HUDEP-2 (cell line): Measurements from ENCODE around the gene CASP8AP2.
A peak's percentile ranks its signal among the peaks of the same experiment; 100 is the strongest.
"Not testable (repeated sequence)": the region's sequence is repeated elsewhere in the genome, so short reads cannot be mapped to it uniquely, and the experiment has no call there.

Experiments used
- DNase-seq, 76 experiments: peaks; one replicate each; lab custom pipeline; 2025; ENCODE audit not compliant: unreplicated experiment in 76 of 76; lab: John Stamatoyannopoulos, UW

The CASP8AP2 gene

GRCh38 chr6:89829472-89830169 lies at the start of gene CASP8AP2:
Gene CASP8AP2 (plus strand): TSS chr6:89829880.
- peak in 75 of 76 experiments; percentile 75 to 100 (median 97) for DNase-seq

GRCh38 chr6:89781070-89782034 lies 48.3 kb upstream of the CASP8AP2 start:
- DNase-seq, result no peak

GRCh38 chr6:89782222-89782621 lies 47.5 kb upstream of the CASP8AP2 start:
- no peak for DNase-seq

GRCh38 chr6:89783293-89783692 lies 46.4 kb upstream of the CASP8AP2 start:
- DNase-seq, result peak in 62 of 76 experiments; percentile 6 to 81 (median 43)

- no peak for DNase-seq
These were observed 44.8 kb upstream of the CASP8AP2 start for GRCh38 chr6:89784838-89785237.

GRCh38 chr6:89786970-89787369 lies 42.7 kb upstream of the CASP8AP2 start:
- no peak for DNase-seq

GRCh38 chr6:89787660-89788328 lies 41.9 kb upstream of the CASP8AP2 start:
- DNase-seq, result no peak

GRCh38 chr6:89789980-89790379 lies 39.7 kb upstream of the CASP8AP2 start:
- DNase-seq, result no peak

GRCh38 chr6:89790403-89790802 lies 39.3 kb upstream of the CASP8AP2 start:
- no peak for DNase-seq

GRCh38 chr6:89792881-89793280 lies 36.8 kb upstream of the CASP8AP2 start:
- DNase-seq, result peak in 62 of 76 experiments; percentile 15 to 87 (median 52)

- DNase-seq, result peak in 73 of 76 experiments; percentile 30 to 88 (median 72)
These were observed 36.1 kb upstream of the CASP8AP2 start for GRCh38 chr6:89793586-89793985.

- DNase-seq, result no peak
These were observed 35.4 kb upstream of the CASP8AP2 start for GRCh38 chr6:89794324-89794723.

GRCh38 chr6:89797317-89797716 lies 32.4 kb upstream of the CASP8AP2 start:
- DNase-seq, result peak in 73 of 76 experiments; percentile 36 to 94 (median 85)

- peak in 1 of 76 experiments; percentile 8 for DNase-seq
These were observed 30.6 kb upstream of the CASP8AP2 start for GRCh38 chr6:89799096-89799495.

- DNase-seq, result no peak
These were observed 29.9 kb upstream of the CASP8AP2 start for GRCh38 chr6:89799756-89800155.

GRCh38 chr6:89803271-89803670 lies 26.4 kb upstream of the CASP8AP2 start:
- DNase-seq, result no peak

GRCh38 chr6:89805814-89806371 lies 23.8 kb upstream of the CASP8AP2 start:
- DNase-seq, result no peak

- DNase-seq, result peak in 20 of 76 experiments; percentile 5 to 60 (median 30)
These were observed 22.1 kb upstream of the CASP8AP2 start for GRCh38 chr6:89807581-89807980.

GRCh38 chr6:89813422-89813821 lies 16.3 kb upstream of the CASP8AP2 start:
- not testable (repeated sequence) for DNase-seq

GRCh38 chr6:89817481-89817880 lies 12.2 kb upstream of the CASP8AP2 start:
- DNase-seq, result no peak

- DNase-seq, result peak in 44 of 76 experiments; percentile 11 to 86 (median 39)
These were observed 10.7 kb upstream of the CASP8AP2 start for GRCh38 chr6:89818977-89819335.
